ENCODE measurements around the gene SLC6A6. TPM values are rescaled to one million over a fixed set of nuclear protein-coding genes. Genes with fewer than 3 reads are reported as not detected.

Gene SLC6A6
- total and polyA plus RNA-seq, 8 donors = 2.1 to 11.6 (median 3.4) TPM

- 87 to 92% methylated on average over 8 of the region's 8 CpGs for WGBS, 2 donors
- TF ChIP-seq CTCF (IDR thresholded peaks at IDR 0.05) = no peak
- intact Hi-C loops (cut with DNase I) = loop anchor here in 1 of 3 donors (10.0 kb wide), 1 partner anchor 574 kb away; no protein-coding TSS in a partner anchor
- Histone ChIP-seq H3K27ac (no peak overlapping the region), H3K36me3 (no peaks in the 10 kb centered on the region), H3K27me3 (no peaks in the 10 kb centered on the region), H3K4me1 (no peaks in the 10 kb centered on the region), H3K9me3 (no peaks in the 10 kb centered on the region), H3K4me3 (no peak overlapping the region)
- peak in 1 of 6 donors; percentile 35 for DNase-seq
- no peak for FAIRE-seq
- no peak for ATAC-seq
Measured at GRCh38 chr3:14478956-14479550, 76.6 kb downstream of the SLC6A6 start.

- ATAC-seq = no peak
- intact Hi-C loops (cut with DNase I) = loop anchor here in 1 of 3 donors (10.0 kb wide), 1 partner anchor 575 kb away; no protein-coding TSS in a partner anchor
- no peak for FAIRE-seq
- no peak for TF ChIP-seq CTCF (IDR thresholded peaks at IDR 0.05)
- Histone ChIP-seq H3K4me1 (no peaks in the 10 kb centered on the region), H3K27me3 (no peaks in the 10 kb centered on the region), H3K36me3 (no peaks in the 10 kb centered on the region), H3K4me3 (no peak overlapping the region), H3K27ac (no peak overlapping the region), H3K9me3 (no peaks in the 10 kb centered on the region)
- WGBS, 2 donors = 84 to 85% methylated on average over 6 of the region's 6 CpGs
- DNase-seq = peak in 1 of 6 donors; percentile 33
Measured at GRCh38 chr3:14479591-14479990, 77.2 kb downstream of the SLC6A6 start.

GRCh38 chr3:14480207-14481017 is 78.0 kb downstream of the SLC6A6 start:
- no peak overlapping the region for H3K27ac ChIP-seq
- peak in 2 of 4 donors; percentile 30 to 60 for ATAC-seq
- WGBS, 2 donors = 60 to 68% methylated on average over 8 of the region's 8 CpGs
- FAIRE-seq = no peak
- no peaks in the 10 kb centered on the region for H3K36me3 ChIP-seq
- intact Hi-C loops (cut with DNase I) = loop anchor here in 1 of 3 donors (10.0 kb wide), 1 partner anchor 206 kb away; no protein-coding TSS in a partner anchor
- no peak for TF ChIP-seq CTCF (IDR thresholded peaks at IDR 0.05)
- no peak overlapping the region for H3K4me3 ChIP-seq
- H3K27me3 ChIP-seq = no peaks in the 10 kb centered on the region
- DNase-seq = peak in 1 of 6 donors; percentile 36
- no peaks in the 10 kb centered on the region for H3K4me1 ChIP-seq
- H3K9me3 ChIP-seq = no peaks in the 10 kb centered on the region

GRCh38 chr3:14481018-14481645 is 78.7 kb downstream of the SLC6A6 start:
- FAIRE-seq = no peak
- WGBS, 2 donors = 72 to 86% methylated on average over 10 of the region's 10 CpGs
- Histone ChIP-seq H3K27me3 (no peaks in the 10 kb centered on the region), H3K27ac (no peak overlapping the region), H3K4me1 (no peaks in the 10 kb centered on the region), H3K4me3 (no peak overlapping the region), H3K9me3 (no peaks in the 10 kb centered on the region), H3K36me3 (no peaks in the 10 kb centered on the region)
- TF ChIP-seq CTCF (IDR thresholded peaks at IDR 0.05) = no peak
- intact Hi-C loops (cut with DNase I) = loop anchor here in 1 of 3 donors (10.0 kb wide), 1 partner anchor 206 kb away; no protein-coding TSS in a partner anchor
- DNase-seq = peak in 1 of 6 donors; percentile 24
- ATAC-seq = no peak

Data from pancreas (tissue), 10 donors.